22Rv1 (cell line): Measurements from ENCODE around the gene GRIK4.

ENCODE experiments used
- CTCF ChIP-seq: fragments of 450-650 bp; IDR thresholded peaks from 2 replicates; pipeline ENCODE4 v1.5.1; 2017; ENCODE audit warnings: mild to moderate bottlenecking
- ZFX ChIP-seq: fragments of 450-650 bp; IDR thresholded peaks from 2 replicates; pipeline ENCODE4 v1.6.1; 2017; ENCODE audit warnings: antibody characterized with exemption, borderline replicate concordance

DNA sequence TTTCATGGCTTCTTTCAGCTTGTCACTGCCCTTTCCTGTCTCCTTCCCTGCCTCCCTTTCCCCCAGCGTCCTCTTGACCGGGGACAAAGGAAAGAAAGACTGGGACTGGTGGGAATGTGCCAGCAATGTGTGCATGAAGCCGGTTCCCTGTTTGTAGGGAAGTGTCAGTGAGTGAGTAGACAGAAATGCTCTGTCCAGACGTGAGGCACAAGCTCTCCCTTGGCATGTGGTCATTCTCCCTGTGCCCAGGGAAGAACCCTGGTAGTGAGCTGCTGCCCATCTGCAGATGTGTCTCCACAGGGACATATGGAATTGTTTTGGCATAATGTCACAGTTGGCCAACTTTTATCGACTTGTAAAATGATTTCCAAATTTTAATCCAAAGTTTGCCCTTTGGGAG, 426.0 kb downstream of the GRIK4 start:
- no peak for TF ChIP-seq CTCF
- TF ChIP-seq ZFX: no peak
